ENCODE measurements around the gene BTBD3. TPM values are rescaled to one million over a fixed set of nuclear protein-coding genes. Genes with fewer than 3 reads are reported as not detected.

The BTBD3 gene
- total RNA-seq, 2 experiments from 2014 or later = 0.82 TPM; not detected in 1

DNA sequence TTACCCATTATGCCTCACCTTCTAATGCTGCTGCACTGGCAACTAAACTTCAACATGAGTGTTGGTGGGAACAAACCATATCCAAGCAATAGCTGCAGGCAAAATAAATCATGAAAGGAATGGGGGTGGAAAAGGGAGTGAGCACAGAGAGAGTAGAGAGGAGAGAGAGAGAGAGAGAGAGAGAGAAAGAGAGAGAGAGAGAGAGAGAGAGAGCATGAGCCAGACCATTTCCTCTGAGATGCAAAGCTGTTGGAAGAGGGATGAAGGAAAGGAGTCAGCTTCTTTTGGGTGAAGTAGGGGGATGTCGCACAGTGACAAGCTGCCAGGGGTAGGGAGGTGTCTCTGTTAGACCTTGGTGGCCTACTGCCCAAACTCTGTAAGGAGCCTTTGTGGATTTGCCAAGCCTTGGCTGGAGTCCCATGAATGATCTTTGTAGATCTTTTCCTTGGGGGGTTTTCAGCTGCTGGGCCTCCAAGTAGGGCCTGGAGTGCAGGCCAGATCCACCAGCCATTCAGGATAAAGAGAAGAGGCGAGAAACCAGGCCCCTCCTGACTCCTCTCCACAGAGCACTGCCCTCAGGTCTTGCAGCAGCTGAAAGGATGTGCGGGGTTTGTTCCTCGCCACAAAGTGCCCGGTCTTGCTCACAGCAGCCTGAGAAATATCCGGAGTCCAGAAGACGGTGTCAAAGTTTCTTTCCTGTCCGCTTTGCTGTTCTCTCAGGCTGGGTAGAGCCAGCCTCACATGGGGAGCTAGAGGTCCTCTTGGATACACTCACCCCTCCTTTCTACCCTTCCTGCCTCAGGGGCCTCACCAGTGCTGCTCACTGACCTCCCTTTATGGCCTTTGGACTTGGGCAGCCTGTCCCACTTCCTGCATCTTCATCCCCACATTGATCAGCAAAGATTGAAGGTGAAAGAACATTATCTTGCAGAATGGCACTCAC is 17.8 kb downstream of the BTBD3 start:
- no peaks in the 10 kb centered on the region for H4K20me1 ChIP-seq (ENCODE audit: insufficient read depth, low read length)
- no peaks in the 10 kb centered on the region for H3K4me1 ChIP-seq (ENCODE audit: insufficient read depth, low read length, poor library complexity, severe bottlenecking)
- POLR2A ChIA-PET = interaction anchor here (0.7 kb wide), 1 partner anchor 14 kb away, joined by 3 read pairs; no protein-coding TSS in a partner anchor
- no peak overlapping the region for H3K4me2 ChIP-seq (ENCODE audit: low read length)
- TF ChIP-seq, protein P1, sequence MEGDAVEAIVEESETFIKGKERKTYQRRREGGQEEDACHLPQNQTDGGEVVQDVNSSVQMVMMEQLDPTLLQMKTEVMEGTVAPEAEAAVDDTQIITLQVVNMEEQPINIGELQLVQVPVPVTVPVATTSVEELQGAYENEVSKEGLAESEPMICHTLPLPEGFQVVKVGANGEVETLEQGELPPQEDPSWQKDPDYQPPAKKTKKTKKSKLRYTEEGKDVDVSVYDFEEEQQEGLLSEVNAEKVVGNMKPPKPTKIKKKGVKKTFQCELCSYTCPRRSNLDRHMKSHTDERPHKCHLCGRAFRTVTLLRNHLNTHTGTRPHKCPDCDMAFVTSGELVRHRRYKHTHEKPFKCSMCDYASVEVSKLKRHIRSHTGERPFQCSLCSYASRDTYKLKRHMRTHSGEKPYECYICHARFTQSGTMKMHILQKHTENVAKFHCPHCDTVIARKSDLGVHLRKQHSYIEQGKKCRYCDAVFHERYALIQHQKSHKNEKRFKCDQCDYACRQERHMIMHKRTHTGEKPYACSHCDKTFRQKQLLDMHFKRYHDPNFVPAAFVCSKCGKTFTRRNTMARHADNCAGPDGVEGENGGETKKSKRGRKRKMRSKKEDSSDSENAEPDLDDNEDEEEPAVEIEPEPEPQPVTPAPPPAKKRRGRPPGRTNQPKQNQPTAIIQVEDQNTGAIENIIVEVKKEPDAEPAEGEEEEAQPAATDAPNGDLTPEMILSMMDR (conservative IDR thresholded peaks at IDR 0.05; ENCODE audit: low read length) = no peak
- no peak for TF ChIP-seq EZH2phosphoT487 (IDR thresholded peaks at IDR 0.05; ENCODE audit: borderline replicate concordance, low read depth, low read length)
- no peaks in the 10 kb centered on the region for H3K9me2 ChIP-seq (ENCODE audit: insufficient read depth, low read length)
- H3K27ac ChIP-seq (ENCODE audit: low read depth, low read length, poor library complexity, severe bottlenecking) = no peak overlapping the region
- no peaks in the 10 kb centered on the region for H3K36me3 ChIP-seq (ENCODE audit: insufficient read depth, low read length)
- no peak for DNase-seq (ENCODE audit: low spot score)
- H3K79me2 ChIP-seq (ENCODE audit: insufficient read depth, low read depth, low read length) = no peaks in the 10 kb centered on the region
- CTCF ChIA-PET (ENCODE audit: unreplicated experiment) = no interaction called here
- H2AFZ ChIP-seq (ENCODE audit: low read length) = no peak overlapping the region
- BruUV-seq (replicated peaks) = no TSS peak
- H3K9me3 ChIP-seq (ENCODE audit: low read length) = no peaks in the 10 kb centered on the region
- H3K4me3 ChIP-seq (ENCODE audit: low read depth, low read length, poor library complexity, severe bottlenecking) = no peak overlapping the region
- intact Hi-C loops (cut with micrococcal nuclease; ENCODE audit: unreplicated experiment) = no loop called here

DNA sequence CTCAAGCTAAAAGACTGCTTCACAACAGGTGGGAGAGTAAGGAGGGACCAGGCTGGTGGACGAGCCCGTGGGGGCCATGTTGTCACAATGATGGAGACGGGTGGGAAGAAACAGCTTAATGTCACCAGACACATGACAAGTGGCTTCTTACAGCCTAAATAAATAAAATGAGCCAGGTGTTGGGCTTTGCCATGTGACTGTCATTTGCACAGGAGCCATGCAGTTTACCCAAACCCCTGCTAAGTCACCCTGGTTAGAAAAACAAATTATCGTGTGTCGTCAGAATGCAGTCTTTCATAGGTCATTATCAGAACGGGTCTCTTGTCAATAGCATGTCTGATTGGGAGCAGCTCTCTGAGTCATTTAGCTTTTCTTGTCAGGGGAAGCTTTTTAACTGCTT is 18.5 kb downstream of the BTBD3 start:
- no peaks in the 10 kb centered on the region for H3K79me2 ChIP-seq (ENCODE audit: insufficient read depth, low read depth, low read length)
- H3K4me2 ChIP-seq (ENCODE audit: low read length) = no peak overlapping the region
- no peak overlapping the region for H2AFZ ChIP-seq (ENCODE audit: low read length)
- H4K20me1 ChIP-seq (ENCODE audit: insufficient read depth, low read length) = no peaks in the 10 kb centered on the region
- CTCF ChIA-PET (ENCODE audit: unreplicated experiment) = no interaction called here
- H3K27ac ChIP-seq (ENCODE audit: low read depth, low read length, poor library complexity, severe bottlenecking) = no peak overlapping the region
- TF ChIP-seq, protein P1 (conservative IDR thresholded peaks at IDR 0.05; ENCODE audit: low read length) = no peak
- no peak for TF ChIP-seq EZH2phosphoT487 (IDR thresholded peaks at IDR 0.05; ENCODE audit: borderline replicate concordance, low read depth, low read length)
- no TSS peak for BruUV-seq (replicated peaks)
- H3K36me3 ChIP-seq (ENCODE audit: insufficient read depth, low read length) = no peaks in the 10 kb centered on the region
- H3K4me1 ChIP-seq (ENCODE audit: insufficient read depth, low read length, poor library complexity, severe bottlenecking) = no peaks in the 10 kb centered on the region
- no peak for DNase-seq (ENCODE audit: low spot score)
- H3K9me2 ChIP-seq (ENCODE audit: insufficient read depth, low read length) = no peaks in the 10 kb centered on the region
- intact Hi-C loops (cut with micrococcal nuclease; ENCODE audit: unreplicated experiment) = no loop called here
- H3K9me3 ChIP-seq (ENCODE audit: low read length) = no peaks in the 10 kb centered on the region
- POLR2A ChIA-PET = interaction anchor here (0.7 kb wide), 1 partner anchor 15 kb away, joined by 3 read pairs; no protein-coding TSS in a partner anchor
- no peak overlapping the region for H3K4me3 ChIP-seq (ENCODE audit: low read depth, low read length, poor library complexity, severe bottlenecking)

DNA sequence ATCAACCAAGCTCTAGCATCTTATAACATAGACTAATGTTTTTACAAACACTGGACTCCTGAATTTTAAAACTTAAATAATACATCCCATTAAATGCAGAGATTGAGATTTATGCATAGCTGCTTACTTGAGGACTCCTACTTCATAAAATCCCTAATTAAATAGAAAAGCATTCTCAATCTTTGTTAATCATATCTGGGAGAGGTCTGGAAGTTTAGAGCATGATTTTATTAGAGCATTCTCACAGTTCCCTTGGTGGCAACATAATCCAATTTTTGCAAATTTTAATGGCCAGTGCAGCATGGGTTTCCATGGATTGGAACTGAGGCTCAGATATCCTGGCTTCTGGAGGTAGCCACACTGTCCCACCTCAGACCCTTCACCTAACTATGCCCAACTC is 19.5 kb downstream of the BTBD3 start:
- ChIA-PET POLR2A (interaction anchor here (0.6 kb wide), 1 partner anchor 1147 kb away, joined by 4 read pairs; no protein-coding TSS in a partner anchor), CTCF (ENCODE audit: unreplicated experiment) (no interaction called here)
- Histone ChIP-seq H3K9me3 (ENCODE audit: low read length) (no peaks in the 10 kb centered on the region), H3K79me2 (ENCODE audit: insufficient read depth, low read depth, low read length) (no peaks in the 10 kb centered on the region), H3K4me3 (ENCODE audit: low read depth, low read length, poor library complexity, severe bottlenecking) (no peak overlapping the region), H3K36me3 (ENCODE audit: insufficient read depth, low read length) (no peaks in the 10 kb centered on the region), H3K9me2 (ENCODE audit: insufficient read depth, low read length) (no peaks in the 10 kb centered on the region), H3K27ac (ENCODE audit: low read depth, low read length, poor library complexity, severe bottlenecking) (no peak overlapping the region), H3K4me2 (ENCODE audit: low read length) (no peak overlapping the region), H4K20me1 (ENCODE audit: insufficient read depth, low read length) (no peaks in the 10 kb centered on the region), H2AFZ (ENCODE audit: low read length) (no peak overlapping the region), H3K4me1 (ENCODE audit: insufficient read depth, low read length, poor library complexity, severe bottlenecking) (no peaks in the 10 kb centered on the region)
- intact Hi-C loops (cut with micrococcal nuclease; ENCODE audit: unreplicated experiment) = no loop called here
- TF ChIP-seq EZH2phosphoT487 (IDR thresholded peaks at IDR 0.05; ENCODE audit: borderline replicate concordance, low read depth, low read length) = no peak
- TF ChIP-seq, protein P1 (conservative IDR thresholded peaks at IDR 0.05; ENCODE audit: low read length) = no peak
- no TSS peak for BruUV-seq (replicated peaks)
- no peak for DNase-seq (ENCODE audit: low spot score)

Data from OCI-LY7 (cell line).